Measurements from ENCODE around the gene AUTS2. TPM values are rescaled to one million over a fixed set of nuclear protein-coding genes. Genes with fewer than 3 reads are reported as not detected.

Gene AUTS2
- total and polyA plus RNA-seq, 2 experiments from 2014 or later: 32.0 to 91.0 TPM

- no peak overlapping the region for H3K4me2 ChIP-seq
- no peaks in the 10 kb centered on the region for H3F3A ChIP-seq (replicated peaks; ENCODE audit: low read depth)
- no peaks in the 10 kb centered on the region for H3K27me3 ChIP-seq (ENCODE audit: insufficient read depth)
- H4K20me1 ChIP-seq (replicated peaks; ENCODE audit: insufficient read depth): no peaks in the 10 kb centered on the region
- ATAC-seq (no peak), DNase-seq (ENCODE audit: low spot score) (no peak)
- Mint-ChIP-seq H3K4me1 (peaks cover 63% of the 10 kb centered on the region), H3K36me3 (ENCODE audit: low read depth) (no peaks in the 10 kb centered on the region), H3K9me3 (no peaks in the 10 kb centered on the region; the same call in 2 of the 3 replicates), H3K4me3 (no peak overlapping the region), H3K27ac (no peak overlapping the region), H3K27me3 (ENCODE audit: insufficient read depth, low read depth, poor library complexity) (peaks cover 8% of the 10 kb centered on the region)
- no peak overlapping the region for H3K4me3 ChIP-seq
- no peak for TF ChIP-seq NANOG (IDR thresholded peaks at IDR 0.05; ENCODE audit: borderline replicate concordance)
- H3K4me1 ChIP-seq (ENCODE audit: insufficient read depth): peaks cover 42% of the 10 kb centered on the region
- no peaks in the 10 kb centered on the region for H3K36me3 ChIP-seq (ENCODE audit: insufficient read depth)
- H3K9me2 ChIP-seq (ENCODE audit: insufficient read depth): no peaks in the 10 kb centered on the region
- no peak overlapping the region for H2AFZ ChIP-seq
- H3K79me2 ChIP-seq (replicated peaks; ENCODE audit: insufficient read depth): no peaks in the 10 kb centered on the region
- no peak overlapping the region for H3K27ac ChIP-seq (ENCODE audit: low read depth)
These were observed 57.8 kb downstream of the AUTS2 start for GRCh38 chr7:69656077-69656476.

DNA sequence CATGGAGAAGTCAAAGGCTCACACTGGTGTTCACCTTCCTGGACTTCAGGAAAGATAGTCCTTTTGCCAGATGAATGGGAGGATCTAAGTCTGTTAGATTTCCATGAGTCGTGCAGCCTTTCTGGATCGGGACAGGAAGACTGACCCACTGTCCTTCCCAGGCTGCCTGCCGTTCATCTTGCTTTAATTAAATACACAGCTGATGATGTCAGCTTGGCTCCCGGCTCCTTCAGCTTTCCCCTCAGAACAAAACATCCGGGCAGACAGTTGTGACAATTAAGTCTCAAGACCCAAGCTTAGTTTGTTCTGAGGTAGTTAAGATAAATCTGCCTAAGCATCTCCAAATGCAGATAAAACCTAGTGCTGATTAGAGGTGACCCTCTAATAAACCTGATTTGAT, 58.6 kb downstream of the AUTS2 start:
- H4K20me1 ChIP-seq (replicated peaks; ENCODE audit: insufficient read depth): no peaks in the 10 kb centered on the region
- Mint-ChIP-seq H3K27me3 (ENCODE audit: insufficient read depth, low read depth, poor library complexity) (peaks cover 8% of the 10 kb centered on the region), H3K4me3 (no peak overlapping the region), H3K9me3 (no peaks in the 10 kb centered on the region; the same call in 2 of the 3 replicates), H3K27ac (no peak overlapping the region; the same call in 1 of the 2 replicates), H3K4me1 (peaks cover 66% of the 10 kb centered on the region), H3K36me3 (ENCODE audit: low read depth) (no peaks in the 10 kb centered on the region)
- no peak for DNase-seq (ENCODE audit: low spot score)
- no peaks in the 10 kb centered on the region for H3K36me3 ChIP-seq (ENCODE audit: insufficient read depth)
- H3K79me2 ChIP-seq (replicated peaks; ENCODE audit: insufficient read depth): no peaks in the 10 kb centered on the region
- H3K4me2 ChIP-seq: no peak overlapping the region
- H3K27ac ChIP-seq (ENCODE audit: low read depth): no peak overlapping the region
- no peak overlapping the region for H2AFZ ChIP-seq
- TF ChIP-seq NANOG (IDR thresholded peaks at IDR 0.05; ENCODE audit: borderline replicate concordance) (no peak), ZNF462 (CRISPR knock-in tag; IDR thresholded peaks at IDR 0.05) (no peak), EZH2phosphoT487 (IDR thresholded peaks at IDR 0.05; ENCODE audit: unreplicated experiment) (no peak), POLR2AphosphoS5 (IDR thresholded peaks at IDR 0.05; ENCODE audit: low read depth) (no peak), ZNF331 (CRISPR knock-in tag; IDR thresholded peaks at IDR 0.05; ENCODE audit: low read depth) (no peak), STAT1 (IDR thresholded peaks at IDR 0.05; ENCODE audit: unreplicated experiment) (no peak), CREB1 (CRISPR knock-in tag; IDR thresholded peaks at IDR 0.05; ENCODE audit: low read depth) (no peak)
- TF ChIP-seq, protein P1, sequence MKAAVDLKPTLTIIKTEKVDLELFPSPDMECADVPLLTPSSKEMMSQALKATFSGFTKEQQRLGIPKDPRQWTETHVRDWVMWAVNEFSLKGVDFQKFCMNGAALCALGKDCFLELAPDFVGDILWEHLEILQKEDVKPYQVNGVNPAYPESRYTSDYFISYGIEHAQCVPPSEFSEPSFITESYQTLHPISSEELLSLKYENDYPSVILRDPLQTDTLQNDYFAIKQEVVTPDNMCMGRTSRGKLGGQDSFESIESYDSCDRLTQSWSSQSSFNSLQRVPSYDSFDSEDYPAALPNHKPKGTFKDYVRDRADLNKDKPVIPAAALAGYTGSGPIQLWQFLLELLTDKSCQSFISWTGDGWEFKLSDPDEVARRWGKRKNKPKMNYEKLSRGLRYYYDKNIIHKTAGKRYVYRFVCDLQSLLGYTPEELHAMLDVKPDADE (IDR thresholded peaks at IDR 0.05): no peak
- no peak for ATAC-seq
- H3K27me3 ChIP-seq (ENCODE audit: insufficient read depth): no peaks in the 10 kb centered on the region
- peaks cover 43% of the 10 kb centered on the region for H3K4me1 ChIP-seq (ENCODE audit: insufficient read depth)
- H3K4me3 ChIP-seq: no peak overlapping the region
- H3K9me2 ChIP-seq (ENCODE audit: insufficient read depth): no peaks in the 10 kb centered on the region
- no peaks in the 10 kb centered on the region for H3F3A ChIP-seq (replicated peaks; ENCODE audit: low read depth)

Data from GM23338 (cell line).